GM12891 (cell line): ENCODE data around the gene RYR2.

Experiments
- POLR2A ChIP-seq: IDR thresholded peaks from 2 replicates; pipeline ENCODE4 v1.6.1; 2011; ENCODE audit warnings: low read depth, low read length, control low read depth
- POLR2AphosphoS5 ChIP-seq: IDR thresholded peaks from 2 replicates; pipeline ENCODE4 v1.6.1; 2011; ENCODE audit warnings: low read depth, low read length, control low read depth
- SPI1 ChIP-seq: IDR thresholded peaks from 2 replicates; pipeline ENCODE4 v1.6.1; 2011; ENCODE audit warnings: low read depth, low read length, control low read depth
- TAF1 ChIP-seq: IDR thresholded peaks from 2 replicates; pipeline ENCODE4 v1.6.1; 2011; ENCODE audit warnings: low read depth, low read length, control low read depth

DNA sequence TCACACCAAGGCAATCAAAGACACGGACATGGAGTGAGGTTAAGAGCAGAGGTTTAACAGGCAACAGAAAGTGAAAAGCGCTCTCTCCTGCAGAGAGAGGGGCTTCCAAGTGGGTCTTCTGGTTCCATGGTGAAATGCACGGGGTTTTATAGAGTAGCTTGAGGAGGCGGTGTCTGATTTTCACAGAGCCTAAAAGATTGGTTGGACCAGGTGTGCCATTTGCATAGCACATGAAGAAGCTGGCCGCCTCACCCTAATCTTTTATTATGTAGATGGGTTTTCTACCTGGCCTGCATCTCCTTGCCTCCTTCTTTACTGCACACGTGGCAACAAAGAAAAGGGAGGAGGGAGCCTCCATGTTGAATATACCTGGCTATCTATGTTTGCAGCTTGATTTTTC lies 197.3 kb downstream of the RYR2 start:
- TF ChIP-seq POLR2AphosphoS5 (no peak), TAF1 (no peak), POLR2A (no peak), SPI1 (no peak)
